GM15510 (cell line): ENCODE results near the gene GGT1.

Source experiments
- POLR2A ChIP-seq: IDR thresholded peaks from 3 replicates; pipeline ENCODE4 v1.6.1; 2011; ENCODE audit warnings: borderline replicate concordance; ENCODE audit not compliant: insufficient read length; ENCODE audit errors: extremely low read depth

Gene GGT1

DNA sequence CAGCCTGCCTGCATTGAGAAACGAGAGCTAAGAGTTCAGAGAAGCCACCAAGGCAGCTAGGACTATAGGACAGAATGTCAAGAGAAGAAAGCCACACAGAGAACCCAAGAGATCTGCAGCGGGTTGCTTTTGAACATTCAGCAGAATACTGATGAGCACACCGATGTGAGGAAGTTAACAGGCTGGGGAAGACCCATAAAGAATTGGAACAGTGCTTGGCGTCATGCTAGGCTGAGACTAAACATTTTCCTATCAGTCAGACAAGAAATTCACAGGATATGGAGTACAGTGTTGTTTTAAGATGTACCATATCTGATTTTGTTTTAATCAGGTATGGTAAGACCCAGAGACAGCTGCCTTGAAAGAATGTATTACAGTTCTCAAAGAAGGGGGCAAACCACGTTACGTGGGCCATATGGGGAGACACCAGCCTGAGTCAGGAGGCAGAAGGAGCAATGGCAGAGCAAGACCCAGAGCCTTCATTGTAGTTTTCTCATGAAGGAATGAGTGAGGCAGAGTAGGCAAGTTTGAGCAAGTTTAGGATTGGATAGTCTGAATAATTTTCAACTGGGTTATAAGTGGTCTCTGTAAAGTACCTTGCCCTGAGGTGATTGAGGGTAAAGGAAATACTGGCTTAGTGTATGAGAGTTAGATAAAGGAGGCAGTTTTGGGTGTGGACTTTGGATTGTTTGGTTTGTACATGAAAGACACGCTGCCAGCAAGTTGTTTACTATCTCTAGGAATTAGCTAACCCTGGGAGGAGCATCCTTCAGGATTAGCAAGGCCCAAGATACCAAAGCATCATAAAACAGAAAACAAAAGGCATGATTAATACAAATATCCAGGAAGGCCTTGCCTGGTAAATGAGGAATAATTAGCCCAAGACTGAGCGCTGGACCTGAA is 24.4 kb upstream of the GGT1 start:
- TF ChIP-seq POLR2A: no peak

DNA sequence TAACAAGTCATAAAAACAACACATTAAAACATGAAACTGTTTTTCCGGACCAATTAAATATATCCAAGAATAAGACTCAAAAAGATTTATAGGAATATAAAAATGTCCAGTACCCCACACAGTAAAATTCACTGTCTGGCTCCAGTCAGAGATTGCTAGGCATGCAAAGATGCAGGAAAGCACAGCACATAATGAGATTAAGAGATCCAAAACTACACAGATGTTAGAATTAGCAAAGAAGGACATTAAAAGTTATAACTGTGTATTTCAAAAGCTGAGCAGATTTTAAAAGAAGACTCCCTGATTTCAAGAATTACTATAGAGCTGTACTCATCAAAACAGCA is 23.8 kb upstream of the GGT1 start:
- TF ChIP-seq POLR2A: no peak

DNA sequence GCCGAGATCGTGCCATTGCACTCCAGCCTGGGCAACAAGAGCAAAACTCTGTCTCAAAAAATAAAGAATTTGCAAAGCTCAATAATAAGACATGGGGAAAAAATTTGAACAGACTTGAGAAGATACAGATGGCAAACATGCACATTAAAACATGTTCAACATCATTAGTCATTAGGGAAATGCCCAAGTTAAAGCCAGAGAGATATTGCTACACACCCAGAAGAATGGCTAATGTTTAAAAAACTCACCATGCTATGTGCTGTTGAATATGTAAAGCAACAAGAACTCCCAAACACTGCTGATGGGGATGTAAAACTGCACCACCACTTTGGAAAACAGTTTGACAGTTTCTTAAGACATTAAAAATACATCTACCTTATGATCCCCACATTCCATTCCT is 22.7 kb upstream of the GGT1 start:
- no peak for TF ChIP-seq POLR2A

DNA sequence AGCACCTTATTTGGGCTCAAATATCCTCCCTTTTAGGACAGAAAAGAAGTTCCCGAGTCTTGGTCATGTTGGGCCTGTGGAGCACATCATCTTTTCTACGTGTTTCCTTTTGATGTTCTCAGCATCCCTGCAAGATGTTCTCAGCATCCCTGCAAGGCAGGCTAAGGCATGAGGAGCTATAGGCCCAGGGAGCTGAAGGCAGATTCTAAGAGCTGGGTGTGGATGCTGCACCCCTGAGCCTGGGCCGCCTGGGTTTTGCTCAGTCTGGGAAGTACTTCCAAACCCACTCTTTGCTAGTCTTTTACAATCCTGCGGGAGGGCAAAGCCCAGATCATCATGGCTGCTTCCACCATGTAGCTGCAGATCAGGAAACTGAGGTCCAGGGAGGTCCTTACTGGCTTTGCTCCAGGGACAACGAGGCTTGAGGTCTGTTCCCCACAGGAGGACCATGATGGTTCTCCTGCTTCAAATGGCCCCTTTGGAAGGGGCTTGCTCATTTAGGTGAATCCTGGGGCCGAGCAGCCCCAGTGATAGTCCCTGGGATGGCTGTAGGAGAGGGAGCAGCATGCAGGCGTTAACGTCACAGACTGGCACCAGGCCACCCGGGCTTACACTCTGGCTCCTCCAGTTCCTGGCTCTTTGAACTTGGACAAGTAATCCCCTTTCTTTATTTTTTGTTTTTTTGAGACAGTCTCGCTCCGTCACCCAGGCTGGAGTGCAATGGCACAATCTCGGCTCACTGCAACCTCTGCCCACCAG is 20.8 kb upstream of the GGT1 start:
- no peak for TF ChIP-seq POLR2A

DNA sequence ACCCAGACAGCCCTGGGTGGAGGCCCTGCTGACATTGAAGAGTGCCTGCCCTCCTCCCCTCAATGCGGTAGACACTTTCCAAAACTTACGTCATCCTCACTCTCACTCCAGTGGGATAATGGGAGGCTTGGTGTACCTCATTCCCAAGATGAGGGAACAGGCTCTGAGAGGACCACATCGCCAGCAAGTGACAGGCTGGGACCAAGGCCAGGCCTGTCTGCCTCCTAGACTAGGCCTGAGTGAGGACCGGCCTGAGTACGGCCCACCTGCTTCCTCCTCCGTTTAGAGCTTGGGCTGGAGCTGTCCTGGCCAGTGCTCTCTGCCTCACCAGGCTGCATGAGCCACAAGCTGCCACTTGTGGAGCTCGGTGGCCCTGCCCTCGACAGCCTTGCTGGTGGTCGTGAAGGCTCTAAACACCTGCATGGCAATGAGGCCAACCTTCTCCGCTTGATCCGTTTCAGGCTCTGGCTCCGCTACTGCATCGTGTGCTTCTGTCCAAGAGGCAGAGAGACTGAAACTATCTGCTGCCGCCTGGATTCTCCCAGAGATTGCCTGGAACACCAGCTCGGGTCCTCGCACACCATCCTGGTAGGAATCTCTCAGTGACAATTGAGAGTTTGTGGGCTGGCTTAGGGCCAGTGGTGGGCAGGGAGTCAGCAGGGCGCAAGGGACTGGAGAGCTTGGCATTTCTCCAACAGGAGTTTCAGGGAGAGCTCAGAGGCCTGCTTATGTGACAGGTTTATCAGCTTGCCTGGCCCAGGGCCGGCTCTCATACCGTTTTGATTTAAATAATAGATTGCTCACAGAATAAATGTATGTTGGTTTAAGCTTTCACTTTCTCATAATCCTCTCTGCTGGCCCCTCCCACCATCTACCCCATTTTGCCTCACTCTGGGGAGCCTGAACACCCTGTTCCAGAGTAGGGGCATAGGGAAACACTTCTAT is 19.5 kb upstream of the GGT1 start:
- TF ChIP-seq POLR2A: no peak

DNA sequence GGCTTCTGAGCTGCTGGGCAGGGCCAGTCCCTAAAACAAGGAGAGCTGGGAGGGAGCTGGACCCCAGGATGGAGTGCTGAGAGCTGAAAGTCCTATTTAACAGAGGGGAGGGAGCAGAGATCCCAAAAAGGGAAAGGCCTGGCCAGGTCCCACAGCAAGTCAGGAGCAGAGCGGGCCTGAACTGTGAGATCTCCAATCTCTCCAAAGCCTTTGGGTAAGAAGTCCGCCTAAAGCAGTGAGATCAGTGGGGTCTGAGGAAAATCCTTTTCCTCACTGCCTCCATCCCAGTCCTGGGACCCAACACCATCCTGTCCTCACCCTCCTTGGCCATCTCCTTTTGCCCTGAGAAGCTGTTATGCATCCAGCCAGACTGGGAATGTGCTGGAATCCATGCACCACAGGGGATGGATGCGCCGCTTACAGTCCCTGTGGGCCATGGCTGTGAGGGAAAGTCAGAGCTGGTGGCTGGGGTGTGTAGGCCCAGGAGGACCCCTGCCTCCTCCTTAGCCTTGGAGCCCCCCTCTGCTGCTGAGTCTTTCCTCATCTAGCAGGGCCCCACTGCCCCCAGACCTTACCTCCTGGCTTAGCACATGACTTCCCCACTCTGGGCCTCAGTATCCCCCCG is 18.7 kb upstream of the GGT1 start:
- TF ChIP-seq POLR2A: no peak

DNA sequence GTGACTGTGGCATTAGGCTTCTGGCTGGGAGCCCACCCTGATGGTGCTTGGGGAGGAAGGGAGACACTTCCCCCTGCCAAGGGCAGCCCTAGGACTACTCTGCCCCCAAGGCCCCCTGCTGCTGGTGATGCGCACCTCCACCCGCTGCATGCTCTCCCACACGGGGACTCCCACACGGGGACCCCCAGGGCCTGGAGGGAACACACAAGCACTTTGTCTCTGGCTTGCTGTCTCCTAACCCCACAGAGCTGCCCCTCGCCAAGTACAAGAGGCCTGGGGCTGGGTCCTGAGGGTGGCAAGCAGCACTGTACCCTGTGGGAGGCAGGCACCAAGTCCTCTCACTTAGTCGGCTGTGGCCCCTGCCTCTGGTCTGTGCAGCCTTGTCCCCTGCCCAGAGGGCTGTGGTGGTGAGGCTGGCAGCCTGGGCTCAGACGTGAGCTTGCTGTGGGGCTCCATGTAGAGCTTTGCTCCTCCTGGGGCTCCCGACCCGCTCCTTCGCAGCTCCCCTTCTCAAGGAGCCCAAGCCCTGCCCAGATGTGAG is 18.1 kb upstream of the GGT1 start:
- no peak for TF ChIP-seq POLR2A

DNA sequence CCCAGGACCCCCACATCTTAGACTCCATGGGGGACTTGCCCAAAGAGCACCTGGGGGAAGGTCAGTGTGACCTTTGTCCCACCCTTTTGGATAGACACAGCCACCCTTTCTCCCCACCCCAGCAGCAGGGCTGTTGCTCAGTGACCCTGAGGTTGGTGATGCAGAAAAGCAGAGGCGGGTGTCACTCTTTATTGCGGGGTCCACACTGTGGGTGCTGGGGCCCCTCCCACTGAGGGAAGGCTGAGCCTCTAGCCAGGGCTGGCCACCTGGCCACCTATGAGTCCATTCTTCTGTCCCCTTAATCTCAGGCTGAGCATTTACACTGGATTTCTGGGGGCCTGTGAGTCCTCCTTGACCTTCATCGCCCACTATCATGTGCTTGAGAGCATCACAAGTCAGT is 17.5 kb upstream of the GGT1 start:
- TF ChIP-seq POLR2A: no peak

DNA sequence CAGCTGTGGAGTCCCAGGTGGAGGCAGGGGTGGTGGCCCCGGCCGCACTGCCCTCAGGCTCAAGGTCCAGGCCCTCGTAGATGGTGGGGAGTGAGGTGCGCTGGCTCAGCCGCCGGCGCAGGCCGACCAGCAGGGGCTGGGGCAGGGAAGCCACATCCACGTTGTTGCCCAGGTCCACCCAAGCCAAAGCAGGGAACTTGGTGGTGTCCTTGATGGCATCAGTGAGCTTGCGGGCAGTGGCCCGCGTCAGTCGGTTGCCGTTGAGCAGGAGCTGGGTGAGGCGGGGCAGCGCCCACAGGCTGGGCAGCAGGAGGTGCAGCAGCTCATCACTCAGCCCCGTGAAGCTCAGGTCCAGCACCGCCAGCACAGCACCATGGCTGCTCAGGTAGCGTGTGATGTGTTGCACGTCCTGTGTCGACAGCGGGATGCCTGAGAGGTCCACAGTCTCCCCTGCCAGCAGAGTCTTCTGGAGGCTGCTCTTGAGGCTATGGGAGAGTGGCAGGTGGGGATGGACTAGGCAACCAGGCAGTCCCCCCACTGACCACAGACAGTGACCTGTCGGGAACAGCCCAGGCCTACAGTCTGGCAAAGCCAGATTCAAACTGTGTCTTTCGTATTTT is 17.0 kb upstream of the GGT1 start:
- no peak for TF ChIP-seq POLR2A

DNA sequence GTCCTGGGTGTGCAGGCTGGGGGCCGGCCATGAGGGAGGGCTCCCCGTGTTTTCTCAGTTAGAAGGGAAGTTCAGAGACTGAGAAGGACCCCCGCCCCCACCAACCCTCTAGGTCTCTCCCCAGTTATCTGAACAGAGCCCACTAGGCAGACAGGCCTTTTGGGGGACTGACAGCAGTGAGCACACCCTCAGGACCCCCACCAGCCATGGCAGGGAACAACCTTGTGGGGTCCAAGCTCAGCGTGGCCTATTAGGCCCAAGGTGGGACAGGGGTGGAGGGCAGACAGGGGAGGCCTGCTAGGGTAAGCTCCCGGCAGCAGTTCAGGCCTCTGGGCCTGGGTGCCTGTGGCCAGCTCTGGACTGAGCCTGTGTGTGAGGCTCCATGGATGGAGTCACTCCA is 15.7 kb upstream of the GGT1 start:
- no peak for TF ChIP-seq POLR2A

DNA sequence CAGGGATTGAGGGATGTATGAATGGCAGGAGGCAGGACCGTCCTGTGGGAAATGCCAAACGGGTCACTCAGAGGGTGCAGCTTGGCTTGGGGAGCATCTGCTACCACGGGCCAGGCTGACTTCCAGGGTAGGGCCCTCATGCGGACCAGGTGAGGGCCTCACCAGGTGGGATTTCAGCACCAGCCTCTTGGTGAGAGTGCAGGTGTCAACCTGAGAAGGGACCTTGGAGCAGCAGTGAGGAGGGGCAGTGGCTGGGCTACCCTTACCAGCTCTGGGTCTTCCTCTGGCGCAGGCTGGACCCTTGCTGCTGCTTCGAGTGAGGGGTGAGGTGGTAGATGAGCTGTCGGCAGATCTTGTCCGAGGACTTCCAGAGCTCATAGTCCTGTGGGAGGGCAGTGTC is 15.0 kb upstream of the GGT1 start:
- no peak for TF ChIP-seq POLR2A

DNA sequence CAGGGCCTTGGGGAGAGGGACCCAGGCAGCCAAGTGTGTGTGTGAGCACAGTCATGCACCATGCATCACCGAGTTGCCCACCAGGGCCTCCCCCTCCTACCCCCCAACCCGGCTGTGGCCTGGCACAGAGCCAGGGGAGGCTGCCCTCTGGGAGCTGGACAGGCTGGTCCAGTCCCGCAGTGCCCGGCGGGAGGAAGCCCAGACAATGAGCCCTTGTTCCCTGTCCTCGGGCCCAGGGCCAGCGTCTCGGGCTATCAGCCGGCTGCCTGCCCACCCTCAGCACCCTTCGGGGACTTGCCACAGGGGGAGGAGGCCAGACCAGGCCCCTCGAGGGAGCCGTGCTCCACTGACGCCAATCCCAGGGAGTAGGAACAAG is 14.6 kb upstream of the GGT1 start:
- no peak for TF ChIP-seq POLR2A

DNA sequence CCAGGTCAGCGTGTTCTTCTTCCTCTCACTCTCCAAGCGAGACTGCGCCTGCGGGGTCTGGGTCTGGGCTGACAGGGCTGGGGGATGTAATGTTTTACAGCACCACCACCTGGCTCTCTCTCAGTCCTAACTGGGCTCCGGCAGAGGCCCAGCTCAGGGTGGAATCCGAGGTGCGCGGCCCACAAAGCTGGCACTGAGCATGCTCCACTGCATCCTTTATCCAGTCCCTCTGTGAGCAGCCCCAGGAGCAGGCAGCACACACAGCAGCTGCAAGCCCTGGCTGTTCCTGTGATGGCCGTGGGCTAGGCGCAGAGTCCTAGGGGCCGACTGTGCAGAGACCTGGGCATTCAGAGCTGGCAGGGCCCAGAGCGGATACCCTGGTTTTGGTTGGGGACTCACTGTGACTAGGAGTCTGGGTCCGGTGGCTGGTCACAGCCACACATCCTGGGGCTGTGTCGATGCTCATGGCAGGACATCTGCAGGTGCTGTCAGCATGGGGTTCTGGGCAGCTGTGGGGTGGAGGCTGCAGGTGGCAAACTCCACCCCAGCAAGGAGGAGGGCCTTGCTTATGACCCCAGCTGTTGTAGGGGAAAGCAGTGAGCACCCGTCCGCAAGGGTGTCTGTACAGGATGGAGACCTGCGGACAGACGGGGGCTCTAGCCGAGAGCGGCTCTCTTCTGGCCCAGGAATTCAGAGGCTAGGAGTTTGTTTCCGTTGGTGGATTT is 14.1 kb upstream of the GGT1 start:
- TF ChIP-seq POLR2A: no peak

DNA sequence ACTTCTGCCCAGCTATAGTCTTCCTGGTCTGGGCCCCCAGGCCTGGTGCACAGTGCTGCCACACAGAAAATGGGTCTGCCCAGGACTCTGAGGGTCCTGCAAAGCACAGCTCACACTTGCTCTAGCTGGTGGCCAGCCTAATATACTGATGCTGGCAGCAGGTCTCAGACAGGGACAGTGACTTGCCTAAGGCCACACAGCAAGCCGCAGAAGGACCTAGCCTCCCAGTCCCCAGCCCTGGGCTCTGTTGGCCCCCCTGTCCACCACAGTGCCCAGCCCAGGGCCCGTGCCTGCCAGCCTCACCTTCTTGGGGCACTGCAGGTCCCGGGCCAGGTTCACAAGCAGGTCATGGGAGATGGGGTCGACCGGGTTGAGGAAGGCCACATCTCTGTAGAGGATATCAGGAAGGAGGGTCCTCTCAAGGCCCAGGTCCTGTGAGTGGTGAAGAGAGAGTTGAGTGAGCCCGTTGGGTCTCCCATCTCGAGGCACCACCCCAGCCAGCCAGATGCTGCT is 13.4 kb upstream of the GGT1 start:
- TF ChIP-seq POLR2A: no peak

DNA sequence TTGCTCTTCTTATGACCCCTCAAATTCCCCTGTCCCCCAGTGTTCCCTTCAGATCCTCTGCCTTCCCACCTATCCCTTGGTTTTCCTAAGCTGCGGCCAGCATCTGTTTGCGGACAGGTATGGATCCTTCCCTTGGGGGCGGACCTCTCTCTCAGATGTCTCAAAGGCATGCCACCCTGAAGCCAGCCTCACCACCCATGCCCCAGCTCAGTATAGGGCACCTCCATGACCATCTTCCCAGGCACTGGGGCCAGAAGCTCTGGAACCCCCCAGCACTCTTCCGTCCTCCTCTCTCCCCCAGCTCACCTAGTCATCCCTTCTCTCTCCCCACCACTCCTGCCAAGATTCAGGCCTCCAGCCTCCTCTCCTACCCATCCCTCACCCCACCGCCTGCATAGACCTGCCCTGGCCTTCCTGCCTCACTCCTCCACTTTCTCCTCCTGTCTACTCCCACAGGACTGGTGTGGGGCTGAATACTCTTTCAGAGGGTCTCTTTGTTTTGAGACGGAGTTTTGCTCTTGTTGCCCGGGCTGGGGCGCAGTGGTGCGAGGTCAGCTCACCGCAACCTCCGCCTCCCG is 12.3 kb upstream of the GGT1 start:
- TF ChIP-seq POLR2A: no peak
